ENCODE measurements around the gene PRC1.

- TF ChIP-seq EZH2 (IDR thresholded peaks at IDR 0.05; ENCODE audit: borderline replicate concordance, insufficient read depth, low read depth, low read length, poor library complexity, severe bottlenecking) (no peak), CTCF (IDR thresholded peaks at IDR 0.05) (no peak)
These were observed 4.4 kb upstream of the PRC1 start for GRCh38 chr15:90998737-90999136.
